HG02981 (cell line): Measurements from ENCODE around the gene CBFA2T3.

Experiments used
- ATAC-seq: cut with Tn5 transposase; IDR thresholded peaks from one replicate; pipeline ENCODE4 v1.9.1; 2021; ENCODE audit warnings: mild to moderate bottlenecking, moderate library complexity; ENCODE audit not compliant: unreplicated experiment

CBFA2T3 gene

DNA sequence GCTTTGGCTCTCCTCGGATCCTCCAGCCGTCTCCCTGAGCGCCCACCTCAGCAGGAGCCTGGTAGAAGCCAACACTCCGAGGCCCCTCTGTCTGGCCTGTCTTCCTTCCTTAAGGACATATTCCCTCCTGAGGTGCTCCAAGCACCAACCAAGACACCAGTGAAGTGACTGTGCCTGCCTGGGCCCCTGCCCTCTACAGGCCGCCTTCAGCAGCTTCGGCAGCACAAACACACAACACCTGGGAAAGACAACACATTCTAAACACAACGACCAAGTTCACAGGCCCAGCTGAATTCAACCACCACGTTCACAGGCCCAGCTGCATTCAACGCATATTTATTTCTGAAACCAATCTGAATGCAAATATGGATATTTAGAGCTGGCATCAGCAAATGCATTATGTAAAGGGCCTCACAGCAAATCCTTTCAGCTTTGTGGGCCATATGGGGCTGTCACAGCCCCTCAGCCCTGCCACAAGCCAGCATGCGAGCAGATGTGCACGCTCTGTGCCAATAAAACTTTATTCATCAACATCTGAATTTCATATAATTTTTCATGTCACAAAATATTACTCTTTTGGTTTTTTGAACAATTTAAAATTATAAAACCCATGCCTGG lies 132.5 kb downstream of the CBFA2T3 start:
- no peak for ATAC-seq

- ATAC-seq, result no peak
Observed at GRCh38 chr16:88843256-88843655, 133.8 kb downstream of the CBFA2T3 start.

DNA sequence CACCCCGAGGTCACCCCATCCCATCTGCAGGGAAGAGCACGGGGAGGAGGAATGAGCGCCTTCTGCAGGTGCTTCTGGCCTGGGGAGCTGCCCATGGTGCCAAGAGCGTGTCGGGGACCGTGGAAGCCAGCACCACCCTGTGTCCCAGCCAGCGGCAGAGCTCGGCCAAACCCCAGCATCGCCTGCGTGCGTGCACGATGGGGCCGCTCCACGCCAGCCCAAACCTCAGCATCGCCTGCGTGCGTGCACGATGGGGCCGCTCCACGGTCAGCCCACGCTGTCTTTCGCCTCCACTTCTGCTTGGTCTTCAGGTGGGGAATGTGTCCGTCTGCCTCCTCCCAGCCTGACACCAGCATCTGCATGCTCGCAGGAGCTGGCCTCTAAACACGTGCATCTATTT lies 134.2 kb downstream of the CBFA2T3 start:
- no peak for ATAC-seq

DNA sequence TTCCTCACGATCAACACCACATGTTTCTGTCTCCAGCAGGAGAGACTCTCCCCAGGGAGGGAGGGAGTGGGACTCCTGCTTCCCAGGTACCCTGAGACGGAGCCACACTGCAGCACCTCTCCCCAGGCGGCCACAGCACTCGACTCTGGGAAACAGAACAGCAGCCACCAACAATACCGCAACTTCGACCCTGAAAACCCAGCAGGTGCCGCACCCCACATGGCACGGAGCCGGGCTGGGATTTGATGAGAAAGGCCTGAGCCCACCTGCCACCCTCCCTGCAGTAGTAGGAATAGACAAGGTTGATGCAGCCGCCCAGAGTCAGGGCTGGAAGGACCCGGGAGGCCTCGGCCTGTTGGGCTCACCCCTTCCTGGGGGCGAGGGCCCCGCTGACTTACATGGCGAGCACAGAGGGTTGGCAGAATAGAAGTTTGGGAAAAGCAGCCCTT lies 134.7 kb downstream of the CBFA2T3 start:
- no peak for ATAC-seq

GRCh38 chr16:88841521-88842307 lies 135.3 kb downstream of the CBFA2T3 start:
- no peak for ATAC-seq

GRCh38 chr16:88840600-88841215 lies 136.3 kb downstream of the CBFA2T3 start:
- ATAC-seq, result no peak

DNA sequence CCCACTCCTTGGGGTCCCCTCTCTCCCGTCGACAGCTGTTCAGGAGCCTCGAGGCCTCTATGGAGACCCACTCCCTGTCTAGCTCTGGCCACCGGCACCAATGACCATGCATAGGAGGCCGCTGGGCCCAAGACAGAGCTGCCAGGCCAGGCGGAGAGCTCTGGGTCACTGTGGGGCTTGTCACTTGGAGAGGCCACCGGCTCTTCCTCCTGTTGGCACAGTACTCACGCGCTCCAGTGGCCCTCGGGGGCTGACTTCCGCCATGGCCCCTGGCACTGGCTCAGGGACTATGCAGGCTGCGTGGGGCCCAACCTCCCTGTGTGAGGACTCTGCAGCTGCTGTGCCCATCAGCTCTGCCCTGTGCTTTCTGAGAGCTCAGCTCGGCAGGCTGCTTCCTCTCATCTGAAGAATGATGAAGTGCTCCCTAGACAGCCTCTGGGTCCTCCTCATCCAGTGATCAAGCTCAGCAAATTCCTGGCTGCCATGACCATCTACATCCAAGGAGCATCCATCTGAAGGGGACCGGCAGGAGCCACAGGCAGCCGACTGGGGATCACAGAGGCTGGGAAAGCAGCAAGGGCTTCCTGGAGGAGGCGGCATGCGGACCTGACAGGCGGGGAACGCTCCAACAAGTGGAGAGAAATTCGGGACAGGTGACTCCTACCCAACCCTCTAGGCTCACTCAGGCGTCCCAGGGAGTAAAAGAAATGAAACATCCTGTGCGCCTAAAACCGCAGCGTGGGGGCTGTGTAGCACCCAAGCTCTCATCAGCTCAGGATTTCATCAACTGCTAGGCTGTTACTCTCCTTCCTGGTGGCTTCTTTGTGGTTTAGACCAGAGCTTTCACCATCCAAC lies 137.0 kb downstream of the CBFA2T3 start:
- ATAC-seq, result no peak

GRCh38 chr16:88839026-88839529 lies 137.9 kb downstream of the CBFA2T3 start:
- ATAC-seq, result no peak

DNA sequence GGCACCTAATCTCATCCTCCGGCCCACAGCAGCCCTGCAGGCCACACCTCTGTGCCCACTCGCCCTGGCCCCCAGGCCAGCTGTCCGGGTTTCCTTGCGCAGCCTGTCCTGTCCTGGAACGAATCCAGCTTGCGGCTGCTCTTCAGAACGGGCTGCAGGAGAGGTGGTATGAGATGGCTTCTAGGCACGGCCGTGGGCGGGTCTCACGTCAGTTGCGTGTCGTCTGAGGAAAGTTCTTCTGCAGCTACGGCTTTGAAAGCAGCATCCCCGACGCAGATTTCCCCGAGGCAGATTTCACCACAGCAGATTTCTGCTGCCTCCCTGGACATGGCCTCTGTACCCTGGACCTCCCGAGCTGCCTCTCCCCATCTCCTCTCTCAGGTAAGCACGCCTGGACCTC lies 138.4 kb downstream of the CBFA2T3 start:
- ATAC-seq, result no peak

GRCh38 chr16:88837806-88838205 lies 139.2 kb downstream of the CBFA2T3 start:
- ATAC-seq, result no peak

- no peak for ATAC-seq
Observed at GRCh38 chr16:88836791-88837190, 140.2 kb downstream of the CBFA2T3 start.

GRCh38 chr16:88835818-88836217 lies 141.2 kb downstream of the CBFA2T3 start:
- no peak for ATAC-seq

GRCh38 chr16:88835383-88835782 lies 141.6 kb downstream of the CBFA2T3 start:
- no peak for ATAC-seq

GRCh38 chr16:88834670-88835069 lies 142.3 kb downstream of the CBFA2T3 start:
- ATAC-seq, result no peak

GRCh38 chr16:88833086-88833485 lies 143.9 kb downstream of the CBFA2T3 start:
- no peak for ATAC-seq

- ATAC-seq, result no peak
Observed at GRCh38 chr16:88831838-88832237, 145.2 kb downstream of the CBFA2T3 start.

GRCh38 chr16:88830783-88831182 lies 146.2 kb downstream of the CBFA2T3 start:
- ATAC-seq, result no peak

DNA sequence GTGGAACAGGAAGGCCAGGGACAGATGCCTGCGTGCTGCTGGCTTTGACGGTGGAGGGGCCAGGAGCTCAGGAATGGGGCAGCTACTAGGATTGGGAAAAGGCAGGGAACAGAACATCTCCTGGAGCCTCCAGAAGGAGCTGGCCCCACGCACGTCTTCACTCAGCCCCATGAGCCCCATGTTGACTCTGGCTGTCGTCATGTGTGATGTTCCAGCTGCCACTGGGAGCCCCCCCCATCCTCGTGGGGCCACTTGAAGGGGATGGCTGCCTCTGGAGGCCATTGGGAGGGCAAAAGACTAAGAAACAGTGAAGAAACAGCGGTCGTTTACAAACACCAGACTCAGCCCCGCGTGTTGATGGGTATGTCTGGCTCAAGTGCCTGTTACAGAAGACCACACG lies 146.7 kb downstream of the CBFA2T3 start:
- ATAC-seq, result no peak

- ATAC-seq, result no peak
Observed at GRCh38 chr16:88828711-88829110, 148.3 kb downstream of the CBFA2T3 start.

DNA sequence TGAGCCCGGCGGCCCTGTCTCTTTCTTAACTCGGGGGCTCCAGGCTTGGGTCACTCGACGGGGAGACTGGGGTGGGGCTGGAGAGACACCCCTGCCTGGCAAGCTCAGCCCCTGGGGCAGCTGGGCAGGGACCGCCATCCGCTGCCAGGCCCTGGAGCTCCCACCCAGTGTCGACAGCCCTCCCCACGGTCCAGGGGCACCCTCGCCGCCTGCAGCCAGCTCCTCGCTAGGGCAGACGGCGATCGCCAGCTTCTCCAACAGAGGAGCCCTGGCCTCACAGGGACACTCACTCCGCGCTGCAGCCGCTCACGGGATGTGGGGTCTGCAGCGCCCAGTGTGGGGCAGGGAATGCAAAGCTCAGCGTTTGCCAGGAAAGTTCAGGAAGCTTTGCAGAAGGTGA lies 149.3 kb downstream of the CBFA2T3 start:
- ATAC-seq, result no peak
